Keratinocyte (primary cell): ENCODE results near the gene MAN1C1. TPM values are rescaled to one million over a fixed set of nuclear protein-coding genes. Genes with fewer than 3 reads are reported as not detected.
"Not testable (repeated sequence)": the region's sequence is repeated elsewhere in the genome, so short reads cannot be mapped to it uniquely, and the experiment has no call there.

Source experiments
- DNase-seq: peaks from one replicate; pipeline ENCODE4 v3.0.0-alpha.2; 2011; ENCODE audit warnings: low read depth, missing footprints, low spot score
- FAIRE-seq: peaks from 2 replicates; lab custom pipeline; 2011; peaks lifted over from hg19 to GRCh38; lab: Jason Lieb, UNC
- H2AFZ ChIP-seq: 2 replicates; pipeline ENCODE4 v1.6.0; 2012; ENCODE audit warnings: low read length, control low read depth, inconsistent platforms; ENCODE audit not compliant: control insufficient read depth
- H3K27ac ChIP-seq: 2 replicates; pipeline ENCODE4 v1.5.1; 2011; ENCODE audit warnings: low read length; ENCODE audit not compliant: control insufficient read depth, insufficient read depth
- H3K27me3 ChIP-seq: 3 replicates; pipeline ENCODE4 v1.6.0; 2011; ENCODE audit warnings: low read length; ENCODE audit not compliant: control insufficient read depth, insufficient read depth; ENCODE audit errors: extremely low read depth
- H3K36me3 ChIP-seq, 2 experiments: 2 replicates in 1 of 2; 3 replicates in 1 of 2; pipeline ENCODE4 v1.5.1; 2011; ENCODE audit warnings: low read length in 2 of 2, mild to moderate bottlenecking in 1 of 2; ENCODE audit not compliant: control insufficient read depth in 2 of 2, insufficient read depth in 2 of 2; ENCODE audit errors: extremely low read depth in 1 of 2
- H3K4me1 ChIP-seq: 3 replicates; pipeline ENCODE4 v1.5.1; 2011; ENCODE audit warnings: low read length; ENCODE audit not compliant: control insufficient read depth, insufficient read depth; ENCODE audit errors: extremely low read depth
- H3K4me2 ChIP-seq: 3 replicates; pipeline ENCODE4 v1.6.0; 2011; ENCODE audit warnings: low read depth, low read length; ENCODE audit not compliant: control insufficient read depth, insufficient read depth; ENCODE audit errors: extremely low read depth
- H3K4me3 ChIP-seq, 3 experiments: fragments of 200-600 bp in 1 of 3; sonication (generic) in 1 of 3; 2 replicates in 2 of 3; 3 replicates in 1 of 3; pipeline ENCODE4 v1.5.1; 2011 to 2016; ENCODE audit warnings: low read length in 3 of 3, mild to moderate bottlenecking in 3 of 3, control low read depth in 2 of 3, inconsistent platforms in 1 of 3, low read depth in 1 of 3, mixed read lengths in 1 of 3, mixed run types in 1 of 3, moderate library complexity in 1 of 3; ENCODE audit not compliant: control insufficient read depth in 2 of 3, insufficient read depth in 2 of 3; ENCODE audit errors: extremely low read depth in 1 of 3
- H3K79me2 ChIP-seq: 2 replicates; pipeline ENCODE4 v1.6.0; 2012; ENCODE audit warnings: low read length; ENCODE audit not compliant: control insufficient read depth, insufficient read depth
- H3K9ac ChIP-seq: 3 replicates; pipeline ENCODE4 v1.6.0; 2011; ENCODE audit warnings: low read length; ENCODE audit not compliant: control insufficient read depth, insufficient read depth; ENCODE audit errors: extremely low read depth
- H3K9me1 ChIP-seq: 3 replicates; pipeline ENCODE4 v1.6.0; 2011; ENCODE audit warnings: low read length; ENCODE audit not compliant: control insufficient read depth, insufficient read depth; ENCODE audit errors: extremely low read depth
- H3K9me3 ChIP-seq: 2 replicates; pipeline ENCODE4 v1.5.1; 2012; ENCODE audit warnings: low read depth, low read length; ENCODE audit not compliant: control insufficient read depth
- H4K20me1 ChIP-seq: 3 replicates; pipeline ENCODE4 v1.6.0; 2011; ENCODE audit warnings: low read length; ENCODE audit not compliant: control insufficient read depth, insufficient read depth; ENCODE audit errors: extremely low read depth
- CTCF ChIP-seq, 3 experiments: IDR thresholded peaks in 1 of 3; conservative IDR thresholded peaks in 1 of 3; optimal IDR thresholded peaks in 1 of 3; 2 replicates in 2 of 3; 3 replicates in 1 of 3; pipeline versions ENCODE3 to v1.5.1; 2011; ENCODE audit warnings: low read length in 3 of 3, mild to moderate bottlenecking in 3 of 3, moderate library complexity in 2 of 3, control low read depth in 1 of 3, inconsistent platforms in 1 of 3; ENCODE audit not compliant: insufficient read depth in 2 of 3; ENCODE audit errors: extremely low read depth in 1 of 3
- EZH2 ChIP-seq: IDR thresholded peaks from one replicate; pipeline ENCODE4 v1.6.1; 2012; ENCODE audit warnings: inconsistent platforms, mild to moderate bottlenecking, low read length, moderate library complexity
- dilution Hi-C: fragments of 300-500 bp; cut with MboI; formaldehyde crosslinking; loops from one replicate; pipeline ENCODE4 v1.7.0; 2020; ENCODE audit warnings: low sequenced_read_pairs; ENCODE audit not compliant: extremely low pct_ligation_motif_present
- polyA plus RNA-seq, 5 experiments: library from polyadenylated mRNA; depleted of rRNA in 3 of 5; stranded (reverse) in 3 of 5; stranded (forward) in 1 of 5; unstranded in 1 of 5; fragments of >200 nt; gene quantifications; 1 replicate in 1 of 5; 2 replicates in 3 of 5; 3 replicates in 1 of 5; pipeline versions ENCODE4 v1.2.1 to v1.2.3, GENCODE V29; 2011 to 2012; ENCODE audit warnings: missing spikeins in 2 of 5, low read depth in 1 of 5, low replicate concordance in 1 of 5

MAN1C1 gene
- polyA plus RNA-seq, 1 donor (not counting 4 experiments of a cell fraction or from before 2014, with no cell fraction given), result 0.07 TPM

- Histone ChIP-seq H3K4me1 (no peaks in the 10 kb centered on the region), H4K20me1 (no peaks in the 10 kb centered on the region), H3K79me2 (no peaks in the 10 kb centered on the region), H3K9me1 (no peaks in the 10 kb centered on the region), H3K27me3 (peaks cover 10% of the 10 kb centered on the region), H3K9me3 (no peaks in the 10 kb centered on the region), H3K36me3 (no peaks in the 10 kb centered on the region), H3K9ac (no peak overlapping the region), H3K4me3 (no peak overlapping the region), H3K27ac (no peak overlapping the region), H3K4me2 (no peak overlapping the region), H2AFZ (no peak overlapping the region)
- DNase-seq, result no peak
- no peak for FAIRE-seq
- dilution Hi-C loops, result no loop called here
- TF ChIP-seq EZH2, result no peak
- TF ChIP-seq CTCF (optimal IDR thresholded peaks at IDR 0.05 in 1 of 3, IDR thresholded peaks at IDR 0.05 in 1 of 3, conservative IDR thresholded peaks at IDR 0.05 in 1 of 3; ENCODE audit: extremely low read depth in 1 of 3, insufficient read depth in 2 of 3, low read length in 3 of 3), result no peak
These were observed 45.5 kb downstream of the MAN1C1 start for GRCh38 chr1:25662061-25662460.

DNA sequence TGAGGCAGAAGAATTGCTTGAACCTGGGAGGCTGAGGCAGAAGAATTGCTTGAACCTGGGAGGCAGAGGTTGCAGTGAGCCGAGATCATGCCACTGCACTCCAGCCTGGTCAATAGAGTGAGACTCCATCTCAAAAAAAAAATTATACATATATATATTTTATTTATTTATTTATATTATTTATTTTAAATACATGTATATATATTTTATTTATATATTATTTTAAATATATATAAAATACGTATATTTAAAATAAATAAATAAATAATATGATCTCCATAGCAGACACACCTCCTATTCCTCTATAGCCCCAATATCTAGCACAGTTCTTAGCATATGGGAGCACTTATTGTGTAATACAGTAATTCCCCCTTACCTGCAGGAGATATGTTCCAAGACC is 46.4 kb downstream of the MAN1C1 start:
- DNase-seq, dilution Hi-C loops, H3K27ac ChIP-seq, H3K27me3 ChIP-seq, H3K4me1 ChIP-seq, H4K20me1 ChIP-seq, H2AFZ ChIP-seq, H3K4me2 ChIP-seq, H3K4me3 ChIP-seq, H3K9ac ChIP-seq, FAIRE-seq, H3K36me3 ChIP-seq, H3K9me1 ChIP-seq, H3K79me2 ChIP-seq, H3K9me3 ChIP-seq: not testable (repeated sequence)
